Measurements from ENCODE around the gene ELP5.

The ELP5 gene

GRCh38 chr17:7251661-7252175 lies 297 bp upstream of the ELP5 start, which contains the start of gene CTDNEP1:
Gene CTDNEP1, minus strand, starts transcription at chr17:7251734. Its CDS starts 438 bp downstream, at chr17:7251296.
- Histone ChIP-seq H3K79me2 (peaks cover 50% of the 10 kb centered on the region), H3K9me3 (ENCODE audit: control insufficient read depth, low read length) (no peaks in the 10 kb centered on the region), H3K27me3 (ENCODE audit: control insufficient read depth, insufficient read depth, low read length) (no peaks in the 10 kb centered on the region), H3K4me1 (peaks cover 20% of the 10 kb centered on the region), H3K27ac (peak within 1 kb of the TSS; percentile 94), H2AFZ (peak within 1 kb of the TSS; percentile 70), H3K4me3 (ENCODE audit: low read depth, low read length) (peak within 1 kb of the TSS; percentile 89), H3K4me2 (ENCODE audit: low read length) (peak within 1 kb of the TSS; percentile 96), H3K9ac (peak within 1 kb of the TSS; percentile 21), H3K36me3 (ENCODE audit: control insufficient read depth, insufficient read depth, low read length) (no peaks in the 10 kb centered on the region)
- TF ChIP-seq, protein P1, sequence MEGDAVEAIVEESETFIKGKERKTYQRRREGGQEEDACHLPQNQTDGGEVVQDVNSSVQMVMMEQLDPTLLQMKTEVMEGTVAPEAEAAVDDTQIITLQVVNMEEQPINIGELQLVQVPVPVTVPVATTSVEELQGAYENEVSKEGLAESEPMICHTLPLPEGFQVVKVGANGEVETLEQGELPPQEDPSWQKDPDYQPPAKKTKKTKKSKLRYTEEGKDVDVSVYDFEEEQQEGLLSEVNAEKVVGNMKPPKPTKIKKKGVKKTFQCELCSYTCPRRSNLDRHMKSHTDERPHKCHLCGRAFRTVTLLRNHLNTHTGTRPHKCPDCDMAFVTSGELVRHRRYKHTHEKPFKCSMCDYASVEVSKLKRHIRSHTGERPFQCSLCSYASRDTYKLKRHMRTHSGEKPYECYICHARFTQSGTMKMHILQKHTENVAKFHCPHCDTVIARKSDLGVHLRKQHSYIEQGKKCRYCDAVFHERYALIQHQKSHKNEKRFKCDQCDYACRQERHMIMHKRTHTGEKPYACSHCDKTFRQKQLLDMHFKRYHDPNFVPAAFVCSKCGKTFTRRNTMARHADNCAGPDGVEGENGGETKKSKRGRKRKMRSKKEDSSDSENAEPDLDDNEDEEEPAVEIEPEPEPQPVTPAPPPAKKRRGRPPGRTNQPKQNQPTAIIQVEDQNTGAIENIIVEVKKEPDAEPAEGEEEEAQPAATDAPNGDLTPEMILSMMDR (IDR thresholded peaks at IDR 0.05) = no peak

- Histone ChIP-seq H3K4me2 (ENCODE audit: low read length) (peak overlapping the region; percentile 96), H3K79me2 (peaks cover 37% of the 10 kb centered on the region), H3K36me3 (ENCODE audit: control insufficient read depth, insufficient read depth, low read length) (no peaks in the 10 kb centered on the region), H3K27ac (peak overlapping the region; percentile 94), H3K9me3 (ENCODE audit: control insufficient read depth, low read length) (no peaks in the 10 kb centered on the region), H3K4me1 (peaks cover 20% of the 10 kb centered on the region), H3K9ac (no peak overlapping the region), H3K4me3 (ENCODE audit: low read depth, low read length) (peak overlapping the region; percentile 89), H2AFZ (no peak overlapping the region), H3K27me3 (ENCODE audit: control insufficient read depth, insufficient read depth, low read length) (no peaks in the 10 kb centered on the region)
- TF ChIP-seq, protein P1 (IDR thresholded peaks at IDR 0.05) = no peak
These were observed 1.1 kb downstream of the ELP5 start for GRCh38 chr17:7253082-7253481.

DNA sequence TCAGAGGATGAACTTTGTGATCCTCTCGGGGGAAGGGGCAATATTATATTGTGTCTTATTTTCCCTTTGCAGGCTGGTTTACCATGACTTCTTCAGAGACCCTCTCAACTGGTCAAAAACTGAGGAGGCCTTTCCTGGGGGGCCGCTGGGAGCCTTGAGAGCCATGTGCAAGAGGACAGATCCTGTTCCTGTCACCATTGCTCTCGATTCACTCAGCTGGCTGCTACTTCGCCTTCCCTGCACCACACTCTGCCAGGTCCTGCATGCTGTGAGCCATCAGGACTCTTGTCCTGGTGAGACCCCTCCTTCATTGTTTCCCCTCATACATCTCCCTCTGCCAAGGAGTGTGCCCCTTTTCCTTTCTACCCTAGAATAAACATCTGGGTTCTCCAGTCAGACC lies 2.5 kb downstream of the ELP5 start:
- Histone ChIP-seq H2AFZ (no peak overlapping the region), H3K4me1 (peaks cover 19% of the 10 kb centered on the region), H3K27me3 (ENCODE audit: control insufficient read depth, insufficient read depth, low read length) (no peaks in the 10 kb centered on the region), H3K27ac (no peak overlapping the region), H3K4me3 (ENCODE audit: low read depth, low read length) (no peak overlapping the region), H3K4me2 (ENCODE audit: low read length) (no peak overlapping the region), H3K9ac (no peak overlapping the region), H3K79me2 (peaks cover 30% of the 10 kb centered on the region), H3K9me3 (ENCODE audit: control insufficient read depth, low read length) (no peaks in the 10 kb centered on the region), H3K36me3 (ENCODE audit: control insufficient read depth, insufficient read depth, low read length) (no peaks in the 10 kb centered on the region)
- TF ChIP-seq, protein P1 (IDR thresholded peaks at IDR 0.05) = no peak

DNA sequence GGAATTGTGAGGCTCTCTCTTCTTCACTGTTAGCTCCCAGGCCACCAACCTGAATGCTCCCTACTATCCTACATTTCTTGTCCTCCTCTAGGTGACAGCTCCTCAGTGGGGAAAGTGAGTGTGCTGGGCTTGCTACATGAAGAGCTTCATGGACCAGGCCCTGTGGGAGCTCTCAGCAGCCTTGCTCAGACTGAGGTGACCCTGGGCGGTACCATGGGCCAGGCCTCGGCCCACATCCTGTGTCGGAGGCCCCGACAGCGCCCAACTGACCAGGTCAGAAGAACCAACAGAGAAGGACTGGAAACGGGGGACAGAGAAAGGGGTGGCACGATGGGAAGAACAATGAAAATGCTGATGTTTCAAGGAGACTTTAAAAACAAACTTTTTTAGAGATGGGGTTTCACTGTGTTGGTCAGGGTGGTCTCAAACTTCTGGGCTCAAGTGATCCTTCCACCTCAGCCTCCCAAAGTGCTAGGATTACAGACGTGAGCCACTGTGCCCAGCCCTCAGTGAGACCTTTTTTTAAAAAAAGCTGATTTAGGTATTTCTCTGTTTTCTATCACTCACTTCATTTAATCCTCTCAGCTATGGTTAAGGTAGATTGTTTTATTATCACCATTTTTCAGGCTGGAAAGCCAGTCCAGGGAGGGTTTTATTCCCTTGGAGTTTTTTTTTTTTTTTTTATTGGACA lies 4.9 kb downstream of the ELP5 start:
- Histone ChIP-seq H3K4me3 (ENCODE audit: low read depth, low read length) (no peak overlapping the region), H3K4me2 (ENCODE audit: low read length) (no peak overlapping the region), H3K9ac (no peak overlapping the region), H3K27me3 (ENCODE audit: control insufficient read depth, insufficient read depth, low read length) (no peaks in the 10 kb centered on the region), H3K4me1 (peaks cover 11% of the 10 kb centered on the region), H3K27ac (no peak overlapping the region), H3K36me3 (ENCODE audit: control insufficient read depth, insufficient read depth, low read length) (no peaks in the 10 kb centered on the region), H3K79me2 (peaks cover 21% of the 10 kb centered on the region), H3K9me3 (ENCODE audit: control insufficient read depth, low read length) (no peaks in the 10 kb centered on the region), H2AFZ (no peak overlapping the region)
- TF ChIP-seq, protein P1 (IDR thresholded peaks at IDR 0.05) = no peak
